Heart left ventricle (tissue), 16 donors: ENCODE data around the gene MTCH1. TPM values are rescaled to one million over a fixed set of nuclear protein-coding genes. Genes with fewer than 3 reads are reported as not detected.

ENCODE experiments used
- ATAC-seq, 4 donors: fragments of 200-7000 bp; cut with Tn5 transposase; one replicate each; pipeline ENCODE4 v1.9.1; 2020 to 2022; ENCODE audit warnings: moderate library complexity in 4 of 4, mild to moderate bottlenecking in 3 of 4, moderate number of reproducible peaks in 1 of 4
- DNase-seq, 5 donors: peaks; one replicate each; pipeline ENCODE4 v3.0.0-alpha.2; 2020
- H3K27ac ChIP-seq, 12 donors: fragments of 200-600 bp; sonication (generic) in 4 of 12; one replicate each; pipeline versions ENCODE4 v1.5.0 to v1.8.0; 2016 to 2022; ENCODE audit warnings: mild to moderate bottlenecking in 2 of 12
- H3K27me3 ChIP-seq, 9 donors: fragments of 200-600 bp; sonication (generic) in 2 of 9; one replicate each; pipeline versions ENCODE4 v1.5.1 to v1.8.0; 2016 to 2022; ENCODE audit warnings: mild to moderate bottlenecking in 3 of 9
- H3K36me3 ChIP-seq, 9 donors: fragments of 200-600 bp; sonication (generic) in 2 of 9; one replicate each; pipeline versions ENCODE4 v1.5.0 to v1.8.0; 2018 to 2022; ENCODE audit warnings: mild to moderate bottlenecking in 2 of 9
- H3K4me1 ChIP-seq, 12 donors: fragments of 200-600 bp; sonication (generic) in 4 of 12; one replicate each; pipeline versions ENCODE4 v1.5.0 to v1.8.0; 2016 to 2022; ENCODE audit warnings: mild to moderate bottlenecking in 3 of 12
- H3K4me3 ChIP-seq, 12 donors: fragments of 200-600 bp; sonication (generic) in 4 of 12; one replicate each; pipeline versions ENCODE4 v1.5.0 to v1.8.0; 2017 to 2022; ENCODE audit warnings: mild to moderate bottlenecking in 9 of 12, moderate library complexity in 4 of 12
- H3K9me3 ChIP-seq, 12 donors: fragments of 200-600 bp; sonication (generic) in 4 of 12; one replicate each; pipeline versions ENCODE4 v1.5.0 to v1.8.0; 2016 to 2022; ENCODE audit warnings: mild to moderate bottlenecking in 1 of 12
- CTCF ChIP-seq, 12 donors: fragments of 200-600 bp; sonication (generic) in 4 of 12; IDR thresholded peaks; one replicate each; pipeline versions ENCODE4 v1.5.0 to v1.8.0; 2018 to 2022; ENCODE audit warnings: antibody characterized with exemption in 12 of 12, mild to moderate bottlenecking in 5 of 12
- POLR2A ChIP-seq, 2 donors: fragments of 450-650 bp; IDR thresholded peaks; one replicate each; pipeline ENCODE4 v1.6.1; 2017; ENCODE audit warnings: antibody characterized with exemption in 2 of 2, mild to moderate bottlenecking in 2 of 2, moderate library complexity in 2 of 2
- WGBS, 4 donors: extraction: QIAGEN DNeasy Blood & Tissue Kit in 2 of 4; methylation state at CpG; one replicate each; pipeline versions ENCODE4 v1.1.5 to v1.1.7; 2013 to 2018; 5-methylcytosine and 5-hydroxymethylcytosine counted together
- intact Hi-C, 10 donors: fragments of 100-400 bp; cut with DNase I; formaldehyde crosslinking; loops; one replicate each; pipeline versions ENCODE4 v1.11.1 to v1.14.2; 2022
- polyA plus RNA-seq, 2 donors: library from polyadenylated mRNA; stranded (reverse); fragments of 200-250 nt; gene quantifications; one replicate each; pipeline ENCODE4 v1.2.3, GENCODE V29; 2013
- total RNA-seq, 9 donors: library from RNA; depleted of rRNA in 2 of 9; stranded (reverse); fragments of >200 nt in 2 of 9; fragmentation: NEBNext Ultra II Directional in 3 of 9; extraction: Animal tissue kit (Norgen Biotek cat#: 25700) in 3 of 9; gene quantifications; one replicate each; pipeline versions ENCODE4 v1.1.0 to v1.2.4, GENCODE V29; 2016 to 2023
- donor health status: ischemic (EF 13 %, LVEDD 7.1; RV severe dilation, severe dysfunction).
- donor health status: healthy with polysubstance abuse.
- donor health status: DM: no; HTN: yes; CAD: no.
- donor health status: DM: no; HTN: no; CAD: no.
- donor health status: ischemic (EF 25% LVEDD 6.9; RV normal size, moderate dysfunction).
- donor health status: ischemic (EF 25% LVEDD 5.7; RV mildly dilated, moderate dysfunction).
- donor health status: healthy.
- donor health status: DM: yes; HTN: yes; CAD: no.
- donor health status: ischemic (EF 35%, LVEDD 5.7; RV mildly dilated, moderate dysfunction).
- donor health status: nonischemic (EF 11% LVEDD 7.7; RV severe dilation, severe dysfunction).
- donor health status: DM: yes; HTN: yes; CAD: no.
- donor health status: PGD.
- donor health status: ischemic (EF 29% LVEDD 5.4; RV normal size, mild dysfunction).
- donor health status: nonischemic (EF 23%, LVEDD 6.1; RV moderate dilation, normal function).

Gene MTCH1
- total and polyA plus RNA-seq, 11 donors: 104 to 367 (median 193) TPM

GRCh38 chr6:37022135-37022863, 36.3 kb upstream of the MTCH1 start:
- DNase-seq: no peak
- no peak for ATAC-seq
- 95 to 97% (median 96%) methylated on average over 16 to 17 of the region's 17 CpGs for WGBS, 4 donors
- TF ChIP-seq CTCF (IDR thresholded peaks at IDR 0.05) (no peak), POLR2A (IDR thresholded peaks at IDR 0.05) (no peak)
- Histone ChIP-seq H3K36me3 (peaks cover 0 to 71% (median 0%) of the 10 kb centered on the region in 9 donors), H3K27me3 (no peaks in the 10 kb centered on the region), H3K27ac (no peak overlapping the region), H3K9me3 (no peaks in the 10 kb centered on the region), H3K4me3 (no peak overlapping the region), H3K4me1 (peaks cover 0 to 25% (median 14%) of the 10 kb centered on the region in 12 donors)
- intact Hi-C loops: loop anchor here in 2 of 10 donors (10.0 kb wide), 2 partner anchors 153 to 183 kb away; partner anchors contain the start of gene PIM1 (in 1 of the 2)

- Histone ChIP-seq H3K27me3 (no peaks in the 10 kb centered on the region), H3K27ac (no peak overlapping the region), H3K9me3 (no peaks in the 10 kb centered on the region), H3K4me1 (peaks cover 0 to 25% (median 14%) of the 10 kb centered on the region in 12 donors), H3K4me3 (no peak overlapping the region), H3K36me3 (peaks cover 0 to 68% (median 0%) of the 10 kb centered on the region in 9 donors)
- DNase-seq (no peak), ATAC-seq (no peak)
- 66 to 80% (median 74%) methylated on average over 13 to 14 of the region's 14 CpGs for WGBS, 4 donors
- intact Hi-C loops: loop anchor here in 3 of 10 donors (1.0 to 10.0 kb wide), 4 partner anchors 27 to 183 kb away; partner anchors contain the start of gene PIM1 (in 1 of the 3)
- peak in 3 of 12 donors; percentile 8 to 22 (median 18) for TF ChIP-seq CTCF (IDR thresholded peaks at IDR 0.05)
- no peak for TF ChIP-seq POLR2A (IDR thresholded peaks at IDR 0.05)
Observed at GRCh38 chr6:37021356-37022129, 35.5 kb upstream of the MTCH1 start.

GRCh38 chr6:37020812-37021211, 34.8 kb upstream of the MTCH1 start:
- no peak for DNase-seq
- ATAC-seq: no peak
- no peak overlapping the region for H3K27ac ChIP-seq
- H3K27me3 ChIP-seq: no peaks in the 10 kb centered on the region
- H3K9me3 ChIP-seq: no peaks in the 10 kb centered on the region
- peaks cover 0 to 61% (median 0%) of the 10 kb centered on the region in 9 donors for H3K36me3 ChIP-seq
- H3K4me3 ChIP-seq: no peak overlapping the region
- 89 to 96% (median 96%) methylated on average over 5 of the region's 5 CpGs for WGBS, 4 donors
- intact Hi-C loops: loop anchor here in 3 of 10 donors (1.0 to 10.0 kb wide), 4 partner anchors 28 to 184 kb away; partner anchors contain the start of gene PIM1 (in 1 of the 3)
- no peak for TF ChIP-seq CTCF (IDR thresholded peaks at IDR 0.05)
- TF ChIP-seq POLR2A (IDR thresholded peaks at IDR 0.05): no peak
- peaks cover 0 to 25% (median 14%) of the 10 kb centered on the region in 12 donors for H3K4me1 ChIP-seq

GRCh38 chr6:37020381-37020780, 34.4 kb upstream of the MTCH1 start:
- Histone ChIP-seq H3K27ac (no peak overlapping the region), H3K27me3 (no peaks in the 10 kb centered on the region), H3K36me3 (peaks cover 0 to 59% (median 0%) of the 10 kb centered on the region in 9 donors), H3K9me3 (no peaks in the 10 kb centered on the region), H3K4me1 (peaks cover 0 to 25% (median 14%) of the 10 kb centered on the region in 12 donors), H3K4me3 (no peak overlapping the region)
- TF ChIP-seq POLR2A (IDR thresholded peaks at IDR 0.05) (no peak), CTCF (IDR thresholded peaks at IDR 0.05) (no peak)
- intact Hi-C loops: loop anchor here in 2 of 10 donors (2.0 to 10.0 kb wide), 3 partner anchors 28 to 184 kb away; partner anchors contain the start of gene PIM1 (in 1 of the 2)
- WGBS, 4 donors: 60 to 70% (median 66%) methylated on average over 12 of the region's 12 CpGs
- ATAC-seq (no peak), DNase-seq (no peak)
